HG03565 (cell line): ENCODE results near the gene POLR3A.

Experiments used
- ATAC-seq: cut with Tn5 transposase; IDR thresholded peaks from one replicate; pipeline ENCODE4 v1.9.1; 2021; ENCODE audit warnings: mild to moderate bottlenecking, moderate library complexity; ENCODE audit not compliant: unreplicated experiment

The POLR3A gene

GRCh38 chr10:77983384-77984341, 45.7 kb downstream of the POLR3A start:
- ATAC-seq, result no peak

- ATAC-seq, result no peak
These were observed 48.0 kb downstream of the POLR3A start for GRCh38 chr10:77981281-77981680.

- no peak for ATAC-seq
These were observed 50.1 kb downstream of the POLR3A start for GRCh38 chr10:77979221-77979620.

- no peak for ATAC-seq
These were observed 51.0 kb downstream of the POLR3A start for GRCh38 chr10:77978360-77978759.

GRCh38 chr10:77977934-77978333, 51.4 kb downstream of the POLR3A start:
- no peak for ATAC-seq

- no peak for ATAC-seq
These were observed 52.3 kb downstream of the POLR3A start for GRCh38 chr10:77977016-77977415.

- ATAC-seq, result no peak
These were observed 54.1 kb downstream of the POLR3A start for GRCh38 chr10:77975086-77975666.

- ATAC-seq, result no peak
These were observed 54.8 kb downstream of the POLR3A start for GRCh38 chr10:77974396-77975074.

- ATAC-seq, result no peak
These were observed 56.0 kb downstream of the POLR3A start for GRCh38 chr10:77973276-77973675.

GRCh38 chr10:77972148-77972547, 57.2 kb downstream of the POLR3A start:
- no peak for ATAC-seq

GRCh38 chr10:77971804-77972144, 57.5 kb downstream of the POLR3A start:
- ATAC-seq, result no peak

GRCh38 chr10:77970869-77971803, 58.2 kb downstream of the POLR3A start:
- no peak for ATAC-seq

- no peak for ATAC-seq
These were observed 60.2 kb downstream of the POLR3A start for GRCh38 chr10:77969114-77969513.

GRCh38 chr10:77967611-77968022, 61.7 kb downstream of the POLR3A start:
- ATAC-seq, result no peak

GRCh38 chr10:77965294-77965693, 64.0 kb downstream of the POLR3A start:
- no peak for ATAC-seq

- no peak for ATAC-seq
These were observed 64.5 kb downstream of the POLR3A start for GRCh38 chr10:77964811-77965210.

- no peak for ATAC-seq
These were observed 65.4 kb downstream of the POLR3A start for GRCh38 chr10:77963901-77964300.

- no peak for ATAC-seq
These were observed 66.8 kb downstream of the POLR3A start for GRCh38 chr10:77962350-77963146.

- no peak for ATAC-seq
These were observed 67.6 kb downstream of the POLR3A start for GRCh38 chr10:77961668-77962067.

GRCh38 chr10:77960829-77961329, 68.4 kb downstream of the POLR3A start:
- ATAC-seq, result no peak
